Activated CD4-positive, alpha-beta T cell treated with anti-CD3 and anti-CD28 coated beads for 1 hour (primary cell): Measurements from ENCODE around the gene TRAP1.

Experiments used
- DNase-seq: peaks from one replicate; pipeline ENCODE4 v3.0.0-alpha.2; 2020

TRAP1 gene

GRCh38 chr16:3706253-3707012 is 10.9 kb downstream of the TRAP1 start:
- no peak for DNase-seq

GRCh38 chr16:3702082-3702481 is 15.2 kb downstream of the TRAP1 start:
- DNase-seq = no peak

GRCh38 chr16:3701531-3701930 is 15.8 kb downstream of the TRAP1 start:
- no peak for DNase-seq

GRCh38 chr16:3698941-3699340 is 18.4 kb downstream of the TRAP1 start:
- no peak for DNase-seq

DNA sequence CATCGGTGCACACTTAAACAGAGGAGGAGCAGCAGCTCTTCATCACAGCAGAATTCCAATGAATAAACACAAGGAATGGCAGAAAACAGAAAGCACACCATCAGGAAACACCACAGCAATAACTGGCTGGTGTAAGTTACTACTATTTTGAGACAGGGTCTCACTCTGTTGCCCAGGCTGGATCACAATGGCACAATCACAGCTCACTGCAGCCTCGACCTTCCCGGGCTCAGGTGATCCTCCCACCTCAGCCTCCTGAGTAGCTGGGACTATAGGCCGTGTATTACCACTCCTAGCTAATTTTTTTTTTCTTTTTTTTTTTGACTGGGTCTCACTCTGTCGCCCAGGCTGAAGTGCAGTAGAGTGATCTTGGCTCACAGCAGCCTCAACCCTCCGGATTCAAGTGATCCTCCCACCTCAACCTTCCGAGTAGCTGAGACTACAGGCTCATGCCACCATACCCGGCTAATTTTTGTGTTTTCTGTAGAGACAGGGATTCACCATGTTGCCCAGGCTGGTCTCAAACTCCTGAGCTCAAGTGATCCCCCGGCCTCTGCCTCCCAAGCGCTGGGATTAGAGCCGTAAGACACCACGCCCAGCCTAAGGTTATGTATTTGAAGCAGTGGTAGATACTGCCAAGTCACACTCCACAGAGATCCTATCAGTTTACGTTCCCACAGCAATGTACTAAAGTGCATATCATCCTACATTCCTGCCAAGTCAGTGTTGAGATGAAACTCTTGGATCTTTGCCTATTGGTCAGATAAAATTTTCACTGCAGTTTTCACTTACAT is 20.7 kb downstream of the TRAP1 start:
- no peak for DNase-seq

DNA sequence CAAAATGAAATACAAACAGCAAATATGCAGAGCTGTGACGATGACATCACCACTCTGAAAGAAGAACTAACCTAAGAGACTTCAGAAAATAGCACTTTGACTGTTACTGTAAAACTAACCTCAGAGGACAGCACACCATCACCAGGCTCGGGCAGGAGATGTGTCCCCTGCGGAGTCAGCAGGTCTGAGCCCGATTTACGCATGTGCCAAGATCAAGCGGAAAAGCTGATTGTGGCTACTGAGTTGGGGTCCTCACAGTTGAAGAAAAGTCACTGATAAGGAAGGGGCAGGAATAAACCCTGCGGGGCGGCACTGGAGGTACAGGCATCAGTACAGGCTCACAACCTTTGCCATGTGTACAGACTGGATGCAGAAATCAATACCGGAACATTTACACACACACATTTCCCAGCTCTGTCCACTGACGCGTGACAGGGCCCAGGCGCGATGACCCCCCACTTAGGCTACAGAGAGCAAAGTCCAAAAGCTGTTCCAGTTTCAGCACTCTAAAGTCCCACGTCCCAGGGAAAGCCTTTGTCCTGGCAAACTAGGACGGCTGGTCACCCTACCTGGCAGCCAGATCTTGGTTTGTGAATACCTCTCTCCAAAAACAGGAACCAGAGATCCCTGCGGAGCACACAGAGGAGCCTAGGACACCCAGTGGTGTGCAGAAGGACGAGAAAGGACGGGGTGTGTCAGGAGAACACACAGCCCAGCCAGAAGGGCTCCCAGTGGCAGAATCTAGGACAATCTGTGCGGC is 21.5 kb downstream of the TRAP1 start:
- no peak for DNase-seq

GRCh38 chr16:3694051-3694450 is 23.3 kb downstream of the TRAP1 start:
- DNase-seq = no peak

DNA sequence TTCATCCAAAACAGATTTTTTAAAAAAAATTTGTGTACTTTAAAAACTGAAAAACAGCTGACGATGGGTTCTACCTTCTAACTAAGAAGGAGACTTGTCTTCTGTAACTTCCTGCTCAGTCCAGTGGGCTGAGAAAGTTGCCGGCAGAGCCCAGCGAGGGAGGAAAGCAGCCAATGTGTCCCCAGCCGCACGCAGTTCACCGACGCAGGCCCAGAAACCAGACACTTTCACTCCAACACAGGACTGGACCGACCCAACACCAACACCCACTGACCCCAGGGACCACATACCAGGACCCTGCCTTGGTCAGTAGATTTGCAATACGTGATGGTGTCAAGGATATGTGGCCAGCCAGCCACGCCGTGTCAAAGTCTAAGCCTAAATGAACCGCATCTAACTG is 25.6 kb downstream of the TRAP1 start:
- DNase-seq = no peak

- DNase-seq = no peak
These were observed 26.2 kb downstream of the TRAP1 start for GRCh38 chr16:3690980-3691720.

- DNase-seq = peak; percentile 72
These were observed 26.8 kb downstream of the TRAP1 start for GRCh38 chr16:3690470-3690928.

DNA sequence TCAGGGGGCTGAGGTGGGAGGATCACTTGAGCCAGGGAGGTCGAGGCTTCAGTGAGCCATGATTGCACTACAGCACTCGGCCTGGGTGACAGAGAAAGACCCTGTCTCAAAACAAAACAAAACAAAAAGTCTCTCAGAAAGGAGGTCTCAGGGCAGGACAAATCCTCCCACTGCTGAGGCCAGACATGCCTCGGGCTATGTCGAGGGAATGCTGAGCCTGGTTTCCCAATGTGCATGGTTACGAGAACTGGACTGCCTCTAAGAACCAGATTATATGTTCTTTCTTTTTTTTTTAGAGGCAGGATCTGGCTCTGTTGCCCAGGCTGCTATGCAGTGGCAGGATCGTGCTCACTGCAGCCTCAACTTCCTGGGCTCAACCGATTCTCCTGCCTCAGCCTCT is 27.6 kb downstream of the TRAP1 start:
- no peak for DNase-seq

DNA sequence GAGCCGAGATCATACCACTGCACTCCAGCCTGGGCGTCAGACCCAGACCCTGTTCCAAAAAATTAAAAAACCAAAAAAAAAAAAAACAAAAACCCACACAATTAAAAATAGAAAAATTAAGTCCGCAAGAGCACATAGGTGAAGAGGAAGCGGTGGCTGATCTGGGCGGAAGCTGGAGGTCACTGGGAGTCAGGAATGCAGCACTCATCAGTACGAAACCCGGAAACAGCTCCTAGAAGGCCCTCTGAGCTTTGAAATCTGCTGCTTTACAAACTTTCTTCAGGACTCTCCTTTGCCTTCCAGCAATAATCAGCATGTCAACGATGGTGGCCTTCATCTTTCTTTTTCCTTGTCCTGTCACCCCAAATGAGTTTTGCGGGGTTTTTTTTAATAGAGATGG is 29.5 kb downstream of the TRAP1 start:
- no peak for DNase-seq

- DNase-seq = no peak
These were observed 30.3 kb downstream of the TRAP1 start for GRCh38 chr16:3687021-3687420.

- DNase-seq = no peak
These were observed 36.1 kb downstream of the TRAP1 start for GRCh38 chr16:3681206-3681605.

- DNase-seq = no peak
These were observed 39.3 kb downstream of the TRAP1 start for GRCh38 chr16:3677994-3678393.

GRCh38 chr16:3675601-3676130 is 41.7 kb downstream of the TRAP1 start:
- DNase-seq = no peak

DNA sequence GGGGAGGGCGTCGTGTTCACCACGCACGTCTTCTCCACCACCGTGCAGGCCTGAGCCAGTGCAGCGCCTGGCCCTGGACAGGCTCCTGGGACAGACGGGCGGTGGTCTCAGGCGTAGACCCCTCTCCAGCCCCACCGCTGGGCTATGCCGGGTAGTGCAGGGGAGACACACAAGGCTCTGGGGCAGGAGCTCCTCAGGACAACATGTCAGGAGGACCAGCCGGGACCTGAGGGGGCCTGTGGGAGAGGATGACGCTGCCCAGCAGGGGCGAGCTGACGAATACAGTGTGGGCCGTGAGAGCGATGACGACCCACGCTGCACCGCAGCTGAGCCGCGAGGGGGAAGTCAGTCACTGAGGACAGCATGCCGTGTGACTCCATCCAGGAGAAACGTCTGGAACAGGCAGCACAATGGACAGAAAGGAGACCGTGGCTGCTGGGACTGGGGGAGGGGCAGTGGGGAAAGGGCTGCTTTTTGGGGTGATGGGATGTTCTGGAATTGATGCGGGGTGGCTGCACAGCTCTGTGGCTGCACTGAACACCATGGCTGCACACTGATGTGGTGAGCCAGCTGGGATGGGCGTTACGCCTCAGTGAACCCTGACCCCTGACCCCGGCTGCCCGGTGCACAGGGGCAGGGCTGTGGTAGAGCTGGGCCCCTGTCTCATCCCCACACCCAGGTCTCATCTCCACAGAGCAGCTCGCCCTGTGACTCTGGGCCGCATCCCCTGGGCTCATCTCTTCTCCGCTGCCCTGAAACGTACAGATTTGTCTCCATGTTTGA is 42.6 kb downstream of the TRAP1 start:
- DNase-seq = no peak

- DNase-seq = no peak
These were observed 43.5 kb downstream of the TRAP1 start for GRCh38 chr16:3673676-3674377.

DNA sequence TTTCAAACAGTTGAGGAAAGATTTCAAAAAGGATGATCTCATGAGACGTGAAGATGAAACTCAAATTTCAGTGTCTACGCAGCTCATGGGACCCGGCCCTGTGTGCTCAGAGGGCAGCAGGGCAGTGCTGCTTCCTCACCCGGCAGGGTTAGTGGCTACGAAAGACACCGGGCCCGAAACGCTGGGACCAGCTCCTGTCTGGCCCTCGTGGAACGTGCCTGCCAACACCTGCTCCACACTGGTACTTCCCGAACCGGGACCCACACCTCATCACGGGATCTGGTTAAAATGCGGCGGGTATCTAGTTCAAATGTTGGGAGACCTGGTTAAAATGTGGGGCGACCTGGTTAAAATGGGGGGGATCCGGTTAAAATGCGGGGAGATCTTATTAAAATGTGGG is 44.1 kb downstream of the TRAP1 start:
- no peak for DNase-seq

GRCh38 chr16:3672571-3673041 is 44.7 kb downstream of the TRAP1 start:
- no peak for DNase-seq

DNA sequence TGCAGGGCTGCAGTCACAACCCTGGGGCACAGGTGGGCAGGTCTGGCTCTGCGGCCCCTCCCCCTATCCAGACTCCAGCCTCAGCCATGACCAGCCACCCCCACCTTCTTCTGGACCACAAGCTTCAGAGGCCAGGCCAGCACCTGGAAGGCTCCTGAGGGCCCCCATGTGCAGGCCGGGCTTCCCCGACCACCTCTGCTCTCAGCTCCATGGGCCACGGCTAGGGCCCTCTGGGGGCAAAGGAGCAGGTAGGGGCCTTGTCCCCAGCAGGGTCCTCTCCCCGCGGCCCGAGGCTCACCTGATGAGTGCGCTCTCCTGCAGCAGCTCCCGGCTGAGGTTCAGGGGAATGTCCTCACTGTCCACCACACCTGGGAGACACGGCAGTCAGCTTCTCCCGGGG is 45.9 kb downstream of the TRAP1 start:
- DNase-seq = no peak
